Fibroblast of gingiva (primary cell): ENCODE results near the gene NAB1.
A peak's percentile ranks its signal among the peaks of the same experiment; 100 is the strongest.
"Not testable (repeated sequence)": the region's sequence is repeated elsewhere in the genome, so short reads cannot be mapped to it uniquely, and the experiment has no call there.

Experiments used
- DNase-seq: peaks from one replicate; pipeline ENCODE4 v3.0.0-alpha.2; 2011; ENCODE audit warnings: low read depth

Gene NAB1

GRCh38 chr2:190674966-190675650 is 26.2 kb downstream of the NAB1 start:
- no peak for DNase-seq

- DNase-seq, result no peak
Measured at GRCh38 chr2:190677255-190677654, 28.4 kb downstream of the NAB1 start.

- DNase-seq, result no peak
Measured at GRCh38 chr2:190678444-190679162, 29.7 kb downstream of the NAB1 start.

GRCh38 chr2:190679391-190679790 is 30.5 kb downstream of the NAB1 start:
- DNase-seq, result no peak

GRCh38 chr2:190679813-190680591 is 31.1 kb downstream of the NAB1 start:
- DNase-seq, result peak; percentile 30

- no peak for DNase-seq
Measured at GRCh38 chr2:190682168-190682567, 33.3 kb downstream of the NAB1 start.

GRCh38 chr2:190683802-190684201 is 34.9 kb downstream of the NAB1 start:
- peak; percentile 4 for DNase-seq

GRCh38 chr2:190684931-190685330 is 36.0 kb downstream of the NAB1 start:
- DNase-seq, result no peak

- DNase-seq, result no peak
Measured at GRCh38 chr2:190685333-190685732, 36.5 kb downstream of the NAB1 start.

GRCh38 chr2:190693533-190694232 is 44.8 kb downstream of the NAB1 start:
- DNase-seq, result no peak

GRCh38 chr2:190694479-190694878 is 45.6 kb downstream of the NAB1 start:
- DNase-seq, result no peak

GRCh38 chr2:190695739-190696138 is 46.9 kb downstream of the NAB1 start:
- no peak for DNase-seq

GRCh38 chr2:190696792-190697398 is 48.0 kb downstream of the NAB1 start:
- no peak for DNase-seq

- DNase-seq, result no peak
Measured at GRCh38 chr2:190697421-190697820, 48.5 kb downstream of the NAB1 start.

GRCh38 chr2:190698895-190699294 is 50.0 kb downstream of the NAB1 start:
- DNase-seq, result no peak

GRCh38 chr2:190701586-190701985 is 52.7 kb downstream of the NAB1 start:
- no peak for DNase-seq

GRCh38 chr2:190705280-190705679 is 56.4 kb downstream of the NAB1 start:
- no peak for DNase-seq

- no peak for DNase-seq
Measured at GRCh38 chr2:190707726-190708125, 58.8 kb downstream of the NAB1 start.

GRCh38 chr2:190708650-190709049 is 59.8 kb downstream of the NAB1 start:
- not testable (repeated sequence) for DNase-seq

- DNase-seq, result no peak
Measured at GRCh38 chr2:190711069-190711468, 62.2 kb downstream of the NAB1 start.

- no peak for DNase-seq
Measured at GRCh38 chr2:190713471-190713870, 64.6 kb downstream of the NAB1 start.

GRCh38 chr2:190714958-190715357 is 66.1 kb downstream of the NAB1 start:
- no peak for DNase-seq
